Peyer's patch (tissue), 4 donors: ENCODE measurements around the gene DNHD1. TPM values are rescaled to one million over a fixed set of nuclear protein-coding genes. Genes with fewer than 3 reads are reported as not detected.

Source experiments
- DNase-seq, 3 donors: peaks; one replicate each; pipeline ENCODE4 v3.0.0-alpha.2; 2017 to 2019
- H3K27ac ChIP-seq, 4 donors: fragments of 200-600 bp; sonication (generic); one replicate each; pipeline ENCODE4 v1.5.1; 2016 to 2019
- H3K27me3 ChIP-seq, 2 donors: fragments of 200-600 bp; sonication (generic); one replicate each; pipeline ENCODE4 v1.5.1; 2019
- H3K36me3 ChIP-seq, 3 donors: fragments of 200-600 bp; sonication (generic); one replicate each; pipeline ENCODE4 v1.5.1; 2016 to 2019
- H3K4me1 ChIP-seq, 4 donors: fragments of 200-600 bp; sonication (generic); one replicate each; pipeline ENCODE4 v1.5.1; 2016 to 2019
- H3K4me3 ChIP-seq, 4 donors: fragments of 200-600 bp; sonication (generic); 1 replicate in 3 of 4; 2 replicates in 1 of 4; pipeline ENCODE4 v1.5.1; 2016 to 2019; ENCODE audit warnings: mild to moderate bottlenecking in 1 of 4
- H3K9me3 ChIP-seq, 4 donors: fragments of 200-600 bp; sonication (generic); one replicate each; pipeline ENCODE4 v1.5.1; 2016 to 2019; ENCODE audit warnings: mild to moderate bottlenecking in 1 of 4
- CTCF ChIP-seq, 6 experiments: fragments of 450-650 bp in 4 of 6; fragments of 200-600 bp in 2 of 6; sonication (generic) in 1 of 6; IDR thresholded peaks; one replicate each; pipeline ENCODE4 v1.5.1; 2017 to 2019; ENCODE audit warnings: antibody characterized with exemption in 6 of 6, mild to moderate bottlenecking in 3 of 6, moderate library complexity in 1 of 6
- POLR2A ChIP-seq, 2 donors: fragments of 450-650 bp; IDR thresholded peaks; one replicate each; pipeline ENCODE4 v1.5.1; 2017; ENCODE audit warnings: antibody characterized with exemption in 2 of 2, mild to moderate bottlenecking in 2 of 2, moderate library complexity in 2 of 2
- total RNA-seq, 4 donors: library from RNA; depleted of rRNA; stranded (reverse); fragments of >200 nt; gene quantifications; one replicate each; pipeline ENCODE4 v1.1.0, GENCODE V29; 2016

DNHD1 gene
- total RNA-seq, 4 donors from 2014 or later, result 23.5 to 64.4 (median 52.0) TPM

GRCh38 chr11:6604081-6604626 is 107.1 kb downstream of the DNHD1 start:
- H3K4me1 ChIP-seq, result peaks cover 0 to 61% (median 20%) of the 10 kb centered on the region in 4 donors

GRCh38 chr11:6604790-6605189 is 107.7 kb downstream of the DNHD1 start:
- H3K9me3 ChIP-seq, result no peaks in the 10 kb centered on the region
- H3K4me3 ChIP-seq, result peak overlapping the region; percentile 77 to 87 (median 84)
- no peak for DNase-seq
- no peaks in the 10 kb centered on the region for H3K27me3 ChIP-seq
- peaks cover 0 to 40% (median 2%) of the 10 kb centered on the region in 3 donors for H3K36me3 ChIP-seq
- H3K27ac ChIP-seq, result peak overlapping the region; percentile 91 to 94 (median 92)
- peaks cover 0 to 63% (median 20%) of the 10 kb centered on the region in 4 donors for H3K4me1 ChIP-seq
- TF ChIP-seq CTCF (IDR thresholded peaks at IDR 0.05), result no peak
- no peak for TF ChIP-seq POLR2A (IDR thresholded peaks at IDR 0.05)

More at GRCh38 chr11:6604081-6604626, 107.1 kb downstream of the DNHD1 start:
- peak overlapping the region; percentile 91 to 94 (median 92) for H3K27ac ChIP-seq
- no peaks in the 10 kb centered on the region for H3K27me3 ChIP-seq
- no peaks in the 10 kb centered on the region for H3K9me3 ChIP-seq
- peak; percentile 62 to 76 (median 66) for DNase-seq
- TF ChIP-seq POLR2A (IDR thresholded peaks at IDR 0.05), result no peak
- peak in 2 of 6 experiments; percentile 8 to 10 for TF ChIP-seq CTCF (IDR thresholded peaks at IDR 0.05)
- H3K4me3 ChIP-seq, result peak overlapping the region; percentile 77 to 87 (median 84)
- peaks cover 0 to 40% (median 0%) of the 10 kb centered on the region in 3 donors for H3K36me3 ChIP-seq

DNA sequence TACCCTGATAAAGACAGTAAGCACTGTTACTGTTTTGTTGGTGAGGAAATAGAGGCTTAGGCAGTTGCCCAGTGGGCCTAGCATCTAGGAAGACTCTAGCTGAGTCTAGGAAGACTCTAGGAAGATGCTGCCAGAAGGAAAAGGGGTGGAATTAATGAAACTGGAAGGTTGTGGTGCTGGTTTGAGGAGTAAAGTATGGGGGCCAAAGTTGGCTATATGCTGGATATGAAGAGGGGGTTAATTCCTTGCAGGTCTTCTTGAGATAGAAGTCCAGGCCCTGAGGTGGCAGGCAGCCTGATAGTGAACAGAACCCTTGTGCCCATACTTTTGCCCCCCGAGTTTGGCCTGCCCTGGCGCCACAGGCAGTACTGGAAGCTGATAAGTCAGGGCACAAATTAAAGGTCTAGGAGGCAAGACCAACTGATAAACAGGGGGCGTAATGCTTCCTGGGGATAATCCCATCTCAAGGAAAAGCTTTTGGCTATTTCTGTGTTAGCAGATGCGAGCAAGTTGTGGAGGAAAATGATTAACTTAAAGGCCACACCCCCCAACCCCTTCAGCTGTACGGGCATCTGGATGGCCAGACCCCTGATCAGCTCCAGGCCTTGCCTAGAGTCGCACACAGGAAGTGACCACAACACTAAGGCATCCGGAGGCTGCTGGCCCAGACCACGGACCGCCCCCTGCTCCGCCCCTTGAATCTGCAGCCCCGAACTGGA is 109.5 kb downstream of the DNHD1 start:
- Histone ChIP-seq H3K4me3 (peak overlapping the region in 2 of 4 donors; percentile 30), H3K9me3 (no peaks in the 10 kb centered on the region), H3K27me3 (no peaks in the 10 kb centered on the region), H3K4me1 (peaks cover 0 to 69% (median 20%) of the 10 kb centered on the region in 4 donors), H3K27ac (peak overlapping the region; percentile 68 to 94 (median 90)), H3K36me3 (peaks cover 0 to 35% (median 3%) of the 10 kb centered on the region in 3 donors)
- TF ChIP-seq POLR2A (IDR thresholded peaks at IDR 0.05) (no peak), CTCF (IDR thresholded peaks at IDR 0.05) (no peak)
- DNase-seq, result peak; percentile 83 to 94 (median 84)

DNA sequence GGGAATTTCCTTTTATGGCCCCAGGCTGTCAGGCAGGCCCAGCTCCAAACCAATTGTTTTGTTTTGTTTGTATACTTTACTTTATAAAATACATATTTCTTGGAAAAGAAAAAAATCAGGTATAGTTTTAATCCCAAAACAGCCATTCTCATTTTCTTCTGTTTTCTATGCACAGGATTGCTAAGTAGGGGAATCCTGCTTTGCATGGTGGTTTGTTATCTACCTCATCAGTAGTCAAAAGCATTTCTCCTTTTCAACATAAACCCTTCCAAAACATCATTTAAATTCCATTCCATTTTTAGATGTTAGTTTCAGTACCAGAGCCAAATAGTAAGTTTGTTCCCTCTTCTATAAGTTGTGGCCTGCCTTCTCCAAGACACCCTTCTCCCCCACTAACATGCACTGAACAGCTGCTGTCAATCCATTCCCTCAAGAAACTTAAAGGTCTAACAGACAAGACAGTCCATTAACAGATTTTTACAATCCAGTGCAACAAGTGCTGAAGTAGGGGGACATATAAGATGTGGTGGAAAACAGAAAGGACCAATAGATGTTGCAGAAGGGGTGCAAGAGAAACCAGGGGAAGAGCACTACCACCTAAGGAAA is 110.2 kb downstream of the DNHD1 start:
- TF ChIP-seq CTCF (IDR thresholded peaks at IDR 0.05) (no peak), POLR2A (IDR thresholded peaks at IDR 0.05) (no peak)
- H3K4me3 ChIP-seq, result no peak overlapping the region
- H3K4me1 ChIP-seq, result peaks cover 0 to 62% (median 18%) of the 10 kb centered on the region in 4 donors
- no peaks in the 10 kb centered on the region for H3K9me3 ChIP-seq
- no peak for DNase-seq
- H3K27me3 ChIP-seq, result no peaks in the 10 kb centered on the region
- peaks cover 0 to 35% (median 3%) of the 10 kb centered on the region in 3 donors for H3K36me3 ChIP-seq
- peak overlapping the region; percentile 68 to 94 (median 90) for H3K27ac ChIP-seq

- peak overlapping the region; percentile 68 to 94 (median 90) for H3K27ac ChIP-seq
- H3K27me3 ChIP-seq, result no peaks in the 10 kb centered on the region
- no peak overlapping the region for H3K4me3 ChIP-seq
- H3K4me1 ChIP-seq, result peaks cover 0 to 61% (median 17%) of the 10 kb centered on the region in 4 donors
- H3K9me3 ChIP-seq, result no peaks in the 10 kb centered on the region
- TF ChIP-seq CTCF (IDR thresholded peaks at IDR 0.05), result no peak
- peaks cover 0 to 35% (median 3%) of the 10 kb centered on the region in 3 donors for H3K36me3 ChIP-seq
- DNase-seq, result peak in 1 of 3 donors; percentile 44
Observed at GRCh38 chr11:6608011-6608410, 110.9 kb downstream of the DNHD1 start.
